Transverse colon (tissue), 4 donors: ENCODE results near the gene CCNJL. TPM values are rescaled to one million over a fixed set of nuclear protein-coding genes. Genes with fewer than 3 reads are reported as not detected.
A peak's percentile ranks its signal among the peaks of the same experiment; 100 is the strongest.

Source experiments
- DNase-seq: peaks from one replicate; pipeline ENCODE4 v3.0.0-alpha.2; 2019
- H3K27ac ChIP-seq, 4 donors: fragments of 200-600 bp; sonication (generic); 2 replicates each; pipeline ENCODE4 v1.5.1; 2016 to 2018; ENCODE audit warnings: inconsistent platforms in 4 of 4
- H3K27me3 ChIP-seq: fragments of 200-600 bp; sonication (generic); 2 replicates; pipeline ENCODE4 v1.5.1; 2017; ENCODE audit warnings: inconsistent platforms
- H3K36me3 ChIP-seq, 4 donors: fragments of 200-600 bp; sonication (generic); 2 replicates each; pipeline ENCODE4 v1.5.1; 2017 to 2019; ENCODE audit warnings: inconsistent platforms in 4 of 4
- H3K4me1 ChIP-seq, 4 donors: fragments of 200-600 bp; sonication (generic); 2 replicates each; pipeline ENCODE4 v1.5.1; 2017 to 2020; ENCODE audit warnings: inconsistent platforms in 4 of 4
- H3K4me3 ChIP-seq, 4 donors: fragments of 200-600 bp; sonication (generic); 1 replicate in 1 of 4; 2 replicates in 3 of 4; pipeline versions ENCODE4 v1.5.1 to v1.6.1; 2017 to 2019; ENCODE audit warnings: inconsistent platforms in 4 of 4
- H3K9me3 ChIP-seq, 2 donors: fragments of 200-600 bp; sonication (generic); 2 replicates each; pipeline ENCODE4 v1.5.1; 2017 to 2019; ENCODE audit warnings: inconsistent platforms in 2 of 2
- CTCF ChIP-seq, 5 experiments: fragments of 200-600 bp in 3 of 5; fragments of 450-650 bp in 2 of 5; sonication (generic) in 3 of 5; IDR thresholded peaks; 1 replicate in 2 of 5; 2 replicates in 3 of 5; pipeline ENCODE4 v1.5.1; 2016 to 2017; ENCODE audit warnings: antibody characterized with exemption in 5 of 5, inconsistent platforms in 3 of 5, mild to moderate bottlenecking in 2 of 5, moderate library complexity in 1 of 5
- EP300 ChIP-seq: sonication (generic); formaldehyde crosslinking; IDR thresholded peaks from one replicate; pipeline ENCODE4 v1.6.1; 2017; ENCODE audit warnings: antibody characterized with exemption, low read depth
- POLR2A ChIP-seq: fragments of 450-650 bp; IDR thresholded peaks from one replicate; pipeline ENCODE4 v1.6.1; 2016; ENCODE audit warnings: antibody characterized with exemption, mild to moderate bottlenecking, moderate library complexity
- POLR2AphosphoS5 ChIP-seq, 3 donors: sonication (generic); formaldehyde crosslinking; IDR thresholded peaks; one replicate each; pipeline ENCODE4 v1.6.1; 2016; ENCODE audit warnings: antibody characterized with exemption in 3 of 3
- WGBS, 2 donors: methylation state at CpG; one replicate each; pipeline ENCODE4 v1.1.5; 2018; ENCODE audit warnings: low coverage in 1 of 2; 5-methylcytosine and 5-hydroxymethylcytosine counted together
- in situ Hi-C, 4 donors: fragments of 200-750 bp; cut with MboI; loops; one replicate each; pipeline versions ENCODE4 v1.15.0 to v1.15.1; 2017; ENCODE audit warnings: low sequenced_read_pairs in 3 of 4, low pct_ligation_motif_present in 1 of 4, low pct_unique_long_range_greater_than_20kb in 1 of 4
- intact Hi-C: fragments of 100-400 bp; cut with DNase I; formaldehyde crosslinking; loops from one replicate; pipeline ENCODE4 v1.15.1; 2023; ENCODE audit warnings: low total_unique reads
- total RNA-seq, 4 donors: library from RNA; depleted of rRNA; stranded (reverse); fragments of >200 nt; gene quantifications; one replicate each; pipeline ENCODE4 v1.1.0, GENCODE V29; 2016

Gene CCNJL
- total RNA-seq: 10 to 100 TPM; 23.9 to 37.6 (median 28.3) TPM

GRCh38 chr5:160312134-160312959, at the start of gene CCNJL:
Gene CCNJL, minus strand, starts transcription at chr5:160312564. Its CDS starts 641 bp downstream, at chr5:160311923.
- H3K27me3 ChIP-seq: peaks cover 38% of the 10 kb centered on the region
- peak; percentile 57 for DNase-seq
- H3K9me3 ChIP-seq: no peaks in the 10 kb centered on the region
- intact Hi-C loops (no loop called here), in situ Hi-C loops (no loop called here)
- TF ChIP-seq CTCF (IDR thresholded peaks at IDR 0.05) (no peak), EP300 (no peak), POLR2A (no peak), POLR2AphosphoS5 (IDR thresholded peaks at IDR 0.05) (no peak)
- WGBS, 2 donors: 1 to 2% methylated on average over 17 to 80 of the region's 84 CpGs
- no peaks in the 10 kb centered on the region for H3K36me3 ChIP-seq
- peaks cover 0 to 44% (median 16%) of the 10 kb centered on the region in 4 donors for H3K4me1 ChIP-seq
- peak within 1 kb of the TSS; percentile 51 to 74 (median 58) for H3K4me3 ChIP-seq
- peak within 1 kb of the TSS; percentile 68 to 77 (median 70) for H3K27ac ChIP-seq

GRCh38 chr5:160361624-160362228, 49.4 kb upstream of the CCNJL start:
- Histone ChIP-seq H3K4me3 (no peak overlapping the region), H3K4me1 (peaks cover 5 to 38% (median 12%) of the 10 kb centered on the region in 4 donors), H3K36me3 (no peaks in the 10 kb centered on the region), H3K27ac (no peak overlapping the region), H3K27me3 (no peaks in the 10 kb centered on the region), H3K9me3 (no peaks in the 10 kb centered on the region)
- no peak for DNase-seq
- intact Hi-C loops: no loop called here
- 69 to 87% methylated on average over 3 to 9 of the region's 9 CpGs for WGBS, 2 donors
- TF ChIP-seq POLR2AphosphoS5 (IDR thresholded peaks at IDR 0.05): no peak
- TF ChIP-seq CTCF (IDR thresholded peaks at IDR 0.05): no peak
- TF ChIP-seq POLR2A: no peak
- no peak for TF ChIP-seq EP300
- in situ Hi-C loops: no loop called here

GRCh38 chr5:160360310-160360709, 47.9 kb upstream of the CCNJL start:
- in situ Hi-C loops: no loop called here
- no peak overlapping the region for H3K4me3 ChIP-seq

More at GRCh38 chr5:160360310-160360709, 47.9 kb upstream of the CCNJL start:
- Histone ChIP-seq H3K36me3 (no peaks in the 10 kb centered on the region), H3K9me3 (no peaks in the 10 kb centered on the region), H3K27ac (peak overlapping the region in 2 of 4 donors; percentile 3 to 25), H3K27me3 (no peaks in the 10 kb centered on the region), H3K4me1 (peaks cover 5 to 38% (median 12%) of the 10 kb centered on the region in 4 donors)
- WGBS, 2 donors: 65 to 75% methylated on average over 3 of the region's 3 CpGs
- intact Hi-C loops: no loop called here
- no peak for DNase-seq
- TF ChIP-seq EP300 (no peak), POLR2A (no peak), POLR2AphosphoS5 (IDR thresholded peaks at IDR 0.05) (no peak), CTCF (IDR thresholded peaks at IDR 0.05) (no peak)
